OCI-LY7 (cell line): ENCODE data around the gene PAQR5.
"Not testable (repeated sequence)": the region's sequence is repeated elsewhere in the genome, so short reads cannot be mapped to it uniquely, and the experiment has no call there.

Source experiments
- CTCF ChIP-seq: fragments of 200-600 bp; sonication (generic); conservative IDR thresholded peaks from 2 replicates; pipeline ENCODE4 v1.5.1; 2014; ENCODE audit warnings: mild to moderate bottlenecking, antibody characterized with exemption, low read length, moderate library complexity, mixed read lengths
- EZH2phosphoT487 ChIP-seq: fragments of 200-600 bp; sonication (generic); IDR thresholded peaks from 2 replicates; pipeline ENCODE4 v1.6.1; 2018; ENCODE audit warnings: low read depth, borderline replicate concordance, mild to moderate bottlenecking, mixed run types, antibody characterized with exemption, low read length, moderate library complexity, mixed read lengths

- not testable (repeated sequence) for TF ChIP-seq CTCF, EZH2phosphoT487
These were observed 40.5 kb downstream of the PAQR5 start for GRCh38 chr15:69339214-69339543.
